Measurements from ENCODE around the gene ATXN3L.

ATXN3L gene

DNA sequence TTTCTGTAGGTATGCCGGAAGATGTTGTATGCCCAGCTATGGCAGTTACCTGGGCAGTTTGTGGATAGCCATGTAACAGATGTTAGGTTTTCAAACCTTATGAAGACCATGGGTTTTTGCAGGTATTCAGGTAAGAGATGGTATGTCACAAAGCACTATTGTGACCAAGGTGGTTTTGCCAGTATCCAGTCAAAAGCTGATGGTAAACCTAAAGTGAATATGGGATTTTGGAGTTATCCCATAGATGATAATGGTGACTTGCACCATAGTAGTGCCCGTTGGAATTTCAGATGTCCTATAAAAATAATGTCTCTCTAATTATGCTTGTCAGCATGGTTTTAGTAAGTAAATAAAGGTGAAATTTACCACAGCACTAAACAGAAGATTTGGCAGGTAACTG, at the start of gene ATXN3L:
Gene ATXN3L, minus strand, starts transcription at position 101 of the 400 bp plus-strand sequence. CDS start 119 bp downstream, outside the sequence.
- DNase-seq = no peak

DNA sequence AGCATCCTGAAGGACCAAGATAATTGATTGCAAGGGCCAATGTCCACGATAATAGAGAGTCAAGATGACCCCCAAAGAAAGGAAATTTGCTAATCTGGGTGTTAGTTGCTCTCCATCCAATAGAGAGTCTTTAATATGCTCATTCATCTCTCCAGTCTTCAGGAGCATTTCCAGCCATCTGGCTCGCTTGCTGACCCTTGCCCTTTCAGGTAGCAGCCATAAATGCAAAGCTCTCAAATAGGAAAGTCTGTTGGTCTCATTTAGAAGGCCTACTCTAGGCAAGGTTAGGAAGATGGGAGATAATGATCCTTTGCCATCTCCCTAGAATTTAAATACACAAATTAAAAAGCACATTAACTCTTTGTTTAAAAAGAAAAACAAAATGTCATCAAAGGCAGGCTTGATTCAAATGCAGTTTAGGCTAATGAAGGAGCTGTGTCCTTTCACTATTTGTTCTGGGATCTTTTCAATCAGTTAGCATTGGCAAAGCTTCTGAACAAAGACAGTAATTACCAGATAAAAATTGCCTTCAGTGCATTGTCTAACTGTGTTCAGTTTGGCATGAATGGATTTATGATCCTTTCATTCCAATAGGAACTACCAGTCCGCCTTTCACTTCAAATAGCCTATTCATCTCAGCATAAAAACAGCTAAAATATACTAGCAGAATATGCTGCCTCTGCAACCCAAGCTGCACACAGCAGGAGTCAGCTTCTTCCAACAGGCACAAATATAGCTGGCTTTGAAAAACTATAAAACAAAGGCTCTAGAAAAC, 49.6 kb upstream of the ATXN3L start:
- DNase-seq = no peak

DNA sequence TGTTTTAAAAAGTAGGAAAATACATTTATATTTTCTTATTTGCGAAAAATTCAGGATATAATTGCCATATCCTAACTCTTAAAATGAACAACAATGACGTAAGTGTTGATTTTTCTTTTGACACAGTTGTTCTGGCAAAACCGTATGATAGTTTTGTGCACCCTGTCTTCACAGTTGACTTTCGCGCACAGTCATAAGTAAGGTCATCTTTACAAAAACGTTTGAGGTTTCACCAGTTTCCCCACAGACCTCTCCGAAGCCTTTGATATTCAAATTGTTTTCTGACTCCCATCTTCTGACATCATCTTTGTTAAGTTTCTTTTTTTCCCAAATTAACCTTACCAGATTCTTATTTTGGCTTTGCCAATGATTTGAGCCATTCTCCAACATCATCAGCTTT, 48.1 kb upstream of the ATXN3L start:
- no peak for DNase-seq

DNA sequence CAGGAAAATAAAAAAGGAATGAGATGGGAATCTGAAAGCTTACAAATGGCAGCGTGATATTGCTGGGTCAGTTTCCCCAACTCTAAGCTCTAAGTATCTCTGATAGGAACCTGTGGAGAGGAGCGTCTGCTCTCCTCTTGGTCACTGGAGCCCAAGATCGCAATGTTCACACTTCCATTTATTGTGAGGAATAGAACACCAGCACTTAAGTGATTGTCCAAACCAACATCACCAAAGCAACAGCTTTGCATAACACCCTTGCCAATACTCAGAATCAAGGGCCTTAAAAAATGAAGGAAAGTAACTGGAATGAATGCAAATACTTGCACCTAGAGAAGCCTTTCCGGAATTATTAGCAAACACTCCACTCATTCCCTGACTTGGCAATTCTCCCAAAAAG, 46.8 kb upstream of the ATXN3L start:
- no peak for DNase-seq

DNA sequence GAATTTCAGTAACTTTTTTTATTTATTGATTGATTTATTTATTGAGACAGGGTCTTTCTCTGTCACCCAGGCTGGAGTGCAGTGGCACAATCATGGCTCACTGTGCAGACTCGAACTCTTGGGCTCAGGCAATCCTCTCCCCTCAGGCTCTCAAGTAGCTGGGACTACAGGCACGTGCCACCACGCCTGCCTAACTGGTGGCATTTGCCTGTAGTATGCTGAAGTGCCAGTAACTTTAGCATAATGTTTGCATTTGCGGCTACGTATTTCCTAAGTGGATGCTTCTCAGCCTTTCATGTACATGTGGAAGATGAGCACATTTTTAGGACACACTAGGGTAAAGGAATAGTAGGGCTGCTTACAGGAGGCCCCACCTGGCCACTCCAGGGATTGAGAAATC, 45.3 kb upstream of the ATXN3L start:
- no peak for DNase-seq

DNA sequence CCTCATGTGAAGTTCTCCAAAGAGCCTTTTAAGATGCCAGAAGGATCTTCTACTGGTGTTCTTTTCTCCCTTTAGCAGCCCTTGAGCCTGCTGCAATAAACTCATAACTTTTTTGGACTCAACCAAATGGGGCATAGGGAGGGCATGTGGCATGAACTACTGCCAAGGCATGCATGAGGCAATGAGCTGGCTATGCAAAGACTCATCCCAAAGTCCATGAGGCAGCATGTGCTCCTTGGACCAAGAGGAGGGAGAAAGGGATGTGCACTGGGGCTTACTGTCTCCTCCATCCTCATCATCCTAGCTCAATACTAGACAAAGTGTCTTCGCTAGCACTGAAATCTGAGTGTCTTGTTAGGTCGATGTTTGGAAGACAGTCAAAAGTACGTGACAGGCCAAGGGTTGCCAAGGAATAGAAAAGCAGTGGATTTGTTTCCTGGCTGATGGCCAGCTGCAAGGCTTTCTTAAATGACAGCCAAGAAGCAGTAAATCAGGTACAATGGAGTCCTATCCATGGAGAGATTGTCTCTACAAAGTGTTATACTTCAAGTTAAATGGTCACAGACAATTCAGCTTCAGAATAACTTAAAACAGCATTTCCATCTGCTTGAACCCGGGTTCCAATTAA, 44.5 kb upstream of the ATXN3L start:
- no peak for DNase-seq

DNA sequence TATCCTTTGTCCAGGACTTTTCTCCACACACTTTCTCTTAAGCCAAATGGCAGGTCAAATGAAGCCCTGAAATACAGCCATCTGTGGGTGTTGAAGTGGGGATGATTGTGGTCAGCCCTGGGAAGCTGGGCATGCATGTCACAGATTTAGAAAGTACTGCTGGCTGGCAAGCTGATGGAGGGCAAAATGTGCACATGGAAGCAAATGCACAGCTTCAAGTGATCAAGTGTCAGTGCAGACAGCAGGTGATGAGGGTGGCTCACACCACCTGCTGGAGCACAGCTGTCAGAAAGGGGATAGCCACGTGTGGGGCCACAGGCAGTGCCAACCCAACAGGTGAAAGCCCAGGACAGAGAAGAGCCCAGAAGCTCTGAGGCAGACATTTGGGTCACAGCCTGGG, 40.3 kb upstream of the ATXN3L start:
- DNase-seq = no peak

DNA sequence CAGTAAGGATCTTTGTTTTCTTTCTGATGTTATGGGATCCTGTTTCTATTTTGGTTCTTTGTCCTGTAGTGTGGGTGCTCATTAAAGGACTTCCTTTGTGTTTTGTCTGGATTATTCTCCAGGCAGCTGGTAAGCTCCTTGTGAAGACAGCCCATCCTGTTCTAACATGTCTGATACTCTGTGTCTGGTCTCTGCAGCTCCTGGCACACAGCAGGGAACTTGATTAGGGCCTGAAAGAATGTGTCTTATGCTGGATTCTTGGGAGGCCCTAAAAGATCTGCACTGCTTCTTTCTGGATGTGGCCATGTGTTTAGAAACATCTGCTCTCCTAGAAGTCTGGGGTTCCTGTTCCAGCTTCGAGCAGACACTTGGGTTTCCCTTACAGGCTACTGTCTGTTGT, 38.1 kb upstream of the ATXN3L start:
- no peak for DNase-seq

DNA sequence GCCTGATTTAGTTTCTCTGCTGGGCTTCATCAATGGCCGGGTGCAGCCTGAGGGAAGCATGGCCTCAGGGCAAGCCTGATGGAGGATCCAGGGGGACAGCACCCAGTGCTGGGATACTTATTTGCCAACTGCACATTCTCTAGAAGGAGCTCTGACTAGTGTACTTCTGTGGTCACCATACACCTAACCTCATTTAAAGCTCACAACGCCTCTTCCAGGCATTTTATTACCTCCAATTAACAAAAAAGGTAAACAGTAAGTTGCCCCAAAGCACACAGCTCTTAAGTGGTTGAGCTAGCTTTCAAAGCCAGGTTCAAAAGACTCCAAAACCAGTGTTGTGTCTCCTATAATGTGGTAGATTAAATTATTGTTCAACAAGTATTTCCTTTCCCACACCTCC, 26.8 kb upstream of the ATXN3L start:
- no peak for DNase-seq

DNA sequence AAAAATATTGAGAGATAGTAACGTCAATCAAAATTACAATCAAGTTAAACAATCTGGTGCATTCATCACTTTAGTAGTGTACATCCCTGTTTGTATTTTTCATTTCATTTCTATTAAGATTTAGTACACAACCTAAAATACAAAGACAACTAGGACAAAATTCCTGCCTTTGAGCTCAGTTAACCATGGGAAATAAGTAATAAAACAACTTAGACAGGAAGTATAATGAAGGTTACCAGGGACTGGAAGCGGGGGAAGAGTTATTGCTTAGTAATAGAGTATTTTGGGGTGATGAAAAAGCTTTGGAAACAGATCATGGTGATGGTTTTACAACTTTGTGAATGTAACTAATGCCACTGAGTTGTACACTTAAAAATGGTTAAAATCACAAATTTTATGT, 25.6 kb upstream of the ATXN3L start:
- DNase-seq = no peak

DNA sequence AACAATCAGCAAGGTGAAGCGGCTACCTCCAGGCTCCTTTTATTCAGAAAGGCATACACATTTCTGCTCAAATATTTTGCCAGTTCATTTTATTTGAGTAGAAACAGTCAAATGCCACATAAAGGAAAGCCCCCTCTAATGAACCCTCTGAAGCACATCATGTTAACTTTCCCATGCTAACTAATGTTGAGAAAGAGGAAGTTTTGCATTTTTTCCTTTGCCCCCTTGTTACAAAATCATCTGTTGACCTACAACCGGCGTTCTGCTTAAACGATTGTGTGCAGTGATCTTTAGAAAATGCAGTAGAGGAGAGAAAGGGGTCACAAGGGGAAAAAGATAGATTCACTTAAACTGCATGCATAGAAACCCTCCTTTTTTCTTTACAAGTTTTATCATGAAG, 25.2 kb upstream of the ATXN3L start:
- DNase-seq = no peak

DNA sequence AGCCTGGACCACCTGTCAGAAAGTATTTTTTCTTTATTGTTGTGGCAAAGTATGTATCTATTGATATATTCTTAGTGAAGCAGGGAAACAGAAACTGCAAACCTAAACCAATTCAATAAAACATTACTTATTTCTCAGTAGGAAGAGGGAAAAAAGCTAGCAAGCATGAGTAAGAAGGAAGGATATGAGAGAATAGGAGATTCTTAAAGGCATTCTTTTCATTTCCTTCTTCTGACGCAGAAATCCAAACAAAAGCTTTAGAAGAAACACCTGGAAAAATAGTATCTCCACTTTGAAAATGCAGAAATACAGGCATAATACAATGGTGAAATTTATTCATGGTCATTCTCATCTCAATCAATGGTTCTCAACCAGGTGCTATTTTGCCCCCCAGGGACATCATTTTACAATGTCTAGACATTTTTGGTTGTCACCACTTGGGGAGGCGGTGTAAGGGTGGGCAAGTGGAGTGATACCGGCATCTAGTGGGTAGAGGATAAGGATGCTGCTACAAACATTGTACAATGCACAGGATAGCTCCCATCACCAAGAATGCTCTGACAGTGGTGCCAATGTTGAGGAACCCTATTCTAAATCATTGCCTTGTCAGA, 21.7 kb upstream of the ATXN3L start:
- no peak for DNase-seq

DNA sequence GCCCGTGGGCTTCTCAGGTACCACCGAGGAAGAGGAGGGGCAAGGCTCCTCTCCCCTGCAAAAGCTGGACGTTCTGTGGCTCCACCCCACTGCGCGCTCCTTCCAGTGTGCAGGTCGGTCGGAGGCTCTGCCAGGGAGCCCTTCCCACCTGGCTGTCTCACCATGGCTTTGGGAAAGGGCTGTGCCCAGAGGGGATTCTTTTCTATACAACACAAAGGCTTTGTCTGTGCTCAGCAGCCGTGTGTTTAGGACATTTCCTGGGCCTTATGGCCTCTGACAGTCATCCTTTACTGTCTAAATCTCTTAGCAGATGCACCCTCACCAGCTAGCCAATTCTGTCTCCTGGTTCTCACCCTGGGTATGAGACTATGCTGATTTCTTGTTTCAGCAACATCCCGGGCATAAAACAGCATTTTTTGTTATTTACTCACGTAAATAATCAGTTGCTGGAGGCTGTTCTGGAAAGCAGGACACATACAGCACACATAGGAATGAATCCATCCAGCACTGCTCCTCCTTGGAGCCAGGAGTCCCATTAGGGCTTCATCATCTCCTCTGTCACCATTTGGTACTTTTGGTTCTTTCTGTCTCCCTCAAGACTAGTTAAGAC, 20.4 kb upstream of the ATXN3L start:
- no peak for DNase-seq

DNA sequence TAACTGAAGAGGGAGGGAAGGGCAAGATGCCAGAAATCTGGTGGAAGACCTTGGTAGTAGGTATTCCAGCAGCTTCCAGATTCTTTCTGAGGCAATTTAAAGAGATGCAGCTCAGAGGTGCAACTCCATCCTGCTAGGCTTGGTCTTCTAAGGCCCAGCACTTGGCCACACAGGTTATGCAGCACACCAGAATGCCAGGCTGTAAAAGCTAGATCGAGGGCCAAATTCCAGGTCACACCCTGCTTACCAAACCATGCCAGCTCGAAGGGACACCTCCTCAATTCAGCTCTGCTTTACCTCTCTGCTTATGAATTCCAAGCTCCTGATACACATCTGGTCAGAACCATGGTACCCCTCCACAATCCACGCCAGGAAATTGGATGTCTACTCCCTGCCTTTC, 19.8 kb upstream of the ATXN3L start:
- no peak for DNase-seq

DNA sequence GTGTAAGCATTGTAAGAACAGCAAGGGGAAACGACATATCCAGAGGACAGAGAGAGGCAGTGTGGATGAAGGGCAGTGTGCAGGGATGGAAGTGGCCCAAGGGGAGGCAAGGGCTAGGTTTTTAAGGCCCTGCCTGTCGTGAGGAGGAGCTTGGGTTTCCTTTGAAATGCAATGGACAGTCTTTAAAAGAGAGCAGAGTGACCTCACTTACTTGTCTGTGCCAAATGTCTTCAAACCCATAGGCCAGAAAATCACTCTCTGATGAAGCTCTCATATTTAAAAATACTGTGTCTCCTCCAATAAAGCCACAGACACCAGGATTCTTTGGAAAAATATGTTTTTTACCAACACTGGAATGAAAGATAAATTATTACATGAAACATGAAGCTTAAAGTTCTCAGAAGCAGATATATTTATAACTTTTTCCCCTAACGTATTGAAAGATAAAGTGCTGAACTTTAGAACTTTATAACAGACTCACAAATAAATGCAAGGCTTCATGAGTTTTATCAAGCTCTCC, 19.2 kb upstream of the ATXN3L start:
- no peak for DNase-seq

DNA sequence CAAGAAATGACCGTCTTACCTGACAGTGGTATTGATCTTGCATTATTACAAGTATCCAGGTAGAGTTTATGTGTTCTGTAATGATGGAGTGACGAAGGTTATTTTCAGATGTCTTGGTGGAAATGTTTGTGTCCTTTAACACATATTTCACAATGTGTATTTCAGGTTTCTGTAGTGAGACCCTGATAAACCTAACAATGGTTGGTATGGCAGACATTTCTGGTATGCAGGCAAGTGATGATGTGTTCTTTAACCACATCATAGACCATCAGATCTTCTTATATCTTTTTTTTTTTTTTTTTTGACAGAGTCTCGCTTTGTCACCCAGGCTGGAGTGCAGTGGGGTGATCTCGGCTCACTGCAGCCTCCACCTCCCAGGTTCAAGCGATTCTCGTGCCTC, 14.6 kb upstream of the ATXN3L start:
- DNase-seq = no peak

DNA sequence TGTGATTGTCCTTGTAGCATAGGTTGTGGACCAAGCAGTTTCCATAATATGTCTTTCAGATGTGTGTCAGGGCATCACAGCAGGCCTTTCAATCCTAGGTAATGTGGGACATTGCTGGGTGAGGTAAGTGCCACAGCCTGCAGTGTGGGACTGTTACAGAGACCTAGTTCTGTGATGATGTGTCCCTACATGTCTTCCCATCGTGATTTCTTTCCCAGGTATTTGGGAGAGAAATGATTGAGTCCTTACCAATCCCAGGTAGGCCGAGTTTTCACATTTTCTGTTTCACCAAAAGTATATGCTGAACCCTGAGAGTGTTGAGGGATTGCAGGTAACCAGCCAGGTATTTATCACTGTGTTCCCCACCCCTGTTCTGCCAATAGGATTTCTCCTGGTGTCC, 10.6 kb upstream of the ATXN3L start:
- DNase-seq = no peak

DNA sequence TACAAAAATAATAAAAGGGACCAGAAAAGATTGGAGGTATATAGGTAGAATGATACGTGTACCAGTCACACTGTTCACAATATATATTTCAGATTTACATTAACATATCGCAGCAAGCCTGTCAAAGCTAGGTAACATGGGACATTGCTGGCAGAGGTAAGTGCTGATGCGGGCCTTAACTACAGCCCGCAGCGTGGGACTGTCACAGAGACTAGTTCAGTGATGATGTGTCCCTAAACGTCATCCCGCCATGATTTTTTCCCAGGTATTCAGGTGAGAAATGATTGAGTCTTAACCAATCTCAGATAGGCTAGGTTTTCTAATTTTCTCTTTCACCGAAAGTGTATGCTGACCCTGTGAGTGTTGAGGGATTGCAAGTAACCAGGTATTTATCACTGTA, 7.8 kb upstream of the ATXN3L start:
- no peak for DNase-seq

DNA sequence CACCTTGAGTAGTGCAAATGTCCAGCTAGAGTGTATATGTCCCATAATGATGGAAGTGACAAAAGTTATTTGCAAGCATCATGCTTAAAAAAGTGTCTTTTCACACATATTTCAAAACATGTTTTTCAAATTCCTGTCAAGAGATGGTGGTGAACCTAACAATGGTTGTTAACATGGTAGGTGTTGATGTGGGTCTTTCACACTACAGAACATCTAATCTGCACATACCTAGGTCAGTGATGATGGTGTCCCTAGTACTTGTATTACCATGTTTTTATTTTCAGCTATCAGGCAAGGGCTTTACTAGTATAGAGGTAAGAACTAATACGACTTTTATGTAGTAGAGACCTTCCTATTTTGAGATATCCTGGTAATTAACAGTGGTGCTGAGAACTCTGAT, 3.4 kb upstream of the ATXN3L start:
- DNase-seq = no peak

DNA sequence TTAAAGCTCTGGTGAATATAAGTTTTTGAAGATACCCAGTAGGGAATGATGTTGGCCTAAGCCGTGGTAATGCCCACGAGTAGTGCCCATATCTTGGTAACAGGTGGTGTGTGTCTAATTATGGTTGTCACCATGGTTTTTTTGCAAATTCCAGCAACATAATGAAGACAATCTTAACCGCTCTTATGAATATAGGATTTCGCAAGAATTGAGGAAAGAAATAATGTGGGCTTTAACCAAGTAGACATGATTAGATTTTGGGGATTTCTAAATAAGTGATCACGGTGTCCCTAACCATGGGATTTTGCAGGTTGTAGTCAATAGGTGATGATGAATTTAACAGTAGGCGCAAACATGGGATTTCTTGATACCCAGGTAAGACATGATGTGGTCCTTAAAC, 2.5 kb downstream of the ATXN3L start:
- no peak for DNase-seq

DNA sequence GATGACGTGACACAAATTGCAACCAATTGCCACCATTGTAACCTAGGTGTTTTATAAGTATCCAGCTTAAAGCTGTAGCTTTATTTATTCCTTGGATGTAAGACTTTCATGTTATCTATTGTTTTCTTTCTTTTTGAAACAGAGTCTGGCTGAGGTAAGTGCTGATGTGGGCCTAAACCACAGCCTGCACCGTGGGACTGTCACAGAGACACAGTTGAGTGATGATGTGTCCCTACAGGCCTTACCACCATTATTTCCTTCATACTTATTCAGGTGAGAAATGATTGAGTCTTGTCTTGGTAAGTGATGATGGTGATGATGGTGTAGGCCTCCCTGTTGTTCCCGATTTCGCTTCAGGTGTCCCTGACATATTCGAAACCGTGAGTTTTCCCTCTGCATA, 8.3 kb downstream of the ATXN3L start:
- no peak for DNase-seq

DNA sequence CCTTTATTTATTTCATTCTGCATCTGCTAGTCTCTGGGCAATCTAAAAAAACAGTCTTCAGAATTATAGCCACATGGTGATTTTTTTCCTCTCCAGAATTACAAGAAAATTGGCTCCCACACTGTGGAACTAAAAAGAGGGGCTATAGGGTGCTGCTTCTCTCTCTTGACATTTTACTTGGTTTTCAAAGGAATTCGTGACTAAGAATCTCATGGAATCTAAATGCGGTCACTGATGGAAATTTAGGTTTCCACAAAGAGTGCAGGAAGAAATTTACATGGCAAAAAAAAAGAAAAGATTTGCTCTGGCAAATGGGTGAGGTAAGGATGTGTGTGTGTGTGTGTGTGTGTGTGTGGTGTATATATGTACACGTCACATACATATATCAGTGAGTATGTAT, 10.2 kb downstream of the ATXN3L start:
- no peak for DNase-seq

DNA sequence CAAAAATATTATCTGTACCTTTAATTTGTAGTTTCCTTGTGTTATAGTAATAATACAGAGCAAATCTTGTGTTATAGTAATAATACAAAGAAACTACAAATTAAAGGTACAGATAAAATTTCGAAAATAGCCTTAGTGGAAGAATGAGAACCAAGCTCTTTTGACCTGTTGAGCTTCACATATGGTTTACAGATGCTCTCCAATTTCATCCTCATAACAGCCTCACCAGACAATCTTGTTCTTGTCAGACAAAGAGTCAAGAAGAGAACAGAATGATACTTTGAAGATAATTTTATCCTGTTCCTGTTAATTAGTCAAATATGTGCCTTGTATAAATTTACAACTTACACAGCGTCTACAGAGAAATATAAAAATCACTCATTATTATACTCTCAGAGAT, 12.8 kb downstream of the ATXN3L start:
- DNase-seq = no peak

DNA sequence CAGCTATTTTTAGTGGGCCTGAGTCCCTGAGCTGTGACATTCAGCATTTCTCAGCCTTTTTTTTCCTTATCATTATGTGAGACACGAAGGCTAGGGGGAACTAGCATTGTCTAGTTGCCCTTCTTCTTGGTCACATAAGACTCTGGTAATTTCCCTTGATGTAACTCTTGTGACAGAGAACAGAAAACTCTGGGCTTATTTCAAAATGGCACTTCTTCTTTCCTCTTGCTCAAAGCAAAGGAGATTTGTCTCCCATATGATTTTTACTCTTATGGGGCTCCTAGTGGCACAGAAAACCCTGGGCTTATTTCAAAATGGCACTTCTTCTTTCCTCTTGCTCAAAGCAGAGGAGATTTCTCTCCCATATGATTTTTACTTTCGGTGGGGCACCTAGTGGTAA, 14.7 kb downstream of the ATXN3L start:
- no peak for DNase-seq

All from NCI-H1694 treated with DMSO at 0.1 percent for 48 hours (cell line).